ENCODE measurements around the gene SDHAF1.
"Not testable (repeated sequence)": the region's sequence is repeated elsewhere in the genome, so short reads cannot be mapped to it uniquely, and the experiment has no call there.

The SDHAF1 gene

DNA sequence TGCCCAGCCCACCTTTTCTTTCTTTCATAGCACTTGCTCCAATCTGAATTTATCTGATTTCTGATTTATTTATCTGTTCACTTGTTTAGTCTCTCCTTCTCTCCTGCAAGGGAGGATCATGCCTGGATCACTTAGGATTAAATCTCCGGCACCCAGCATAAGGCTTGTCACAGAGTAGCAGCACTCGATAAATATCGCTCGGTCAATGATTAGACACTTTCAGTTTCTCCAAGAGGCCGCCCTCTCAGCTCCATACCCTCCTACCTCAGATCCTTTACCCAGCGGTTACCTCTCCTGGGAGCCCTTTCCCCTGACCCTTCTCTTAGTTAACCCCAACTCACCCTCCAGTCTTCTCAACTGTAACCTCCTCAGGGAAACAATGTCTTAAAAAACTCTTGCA, 36.3 kb downstream of the SDHAF1 start:
- H3K36me3 ChIP-seq, result peaks cover 33% of the 10 kb centered on the region
- peaks cover 5% of the 10 kb centered on the region; the same call in 1 of the 2 replicates for H3K4me1 ChIP-seq
- no peaks in the 10 kb centered on the region for H3K9me3 ChIP-seq
- no peak overlapping the region for H3K4me2 ChIP-seq
- H3K27me3 ChIP-seq, result no peaks in the 10 kb centered on the region
- H4K20me1 ChIP-seq, result no peaks in the 10 kb centered on the region
- H3K9ac ChIP-seq, result no peak overlapping the region
- H3K4me3 ChIP-seq, result no peak overlapping the region
- H3K27ac ChIP-seq, result no peak overlapping the region
- TF ChIP-seq Cebpa-rat (IDR thresholded peaks at IDR 0.05), result no peak

DNA sequence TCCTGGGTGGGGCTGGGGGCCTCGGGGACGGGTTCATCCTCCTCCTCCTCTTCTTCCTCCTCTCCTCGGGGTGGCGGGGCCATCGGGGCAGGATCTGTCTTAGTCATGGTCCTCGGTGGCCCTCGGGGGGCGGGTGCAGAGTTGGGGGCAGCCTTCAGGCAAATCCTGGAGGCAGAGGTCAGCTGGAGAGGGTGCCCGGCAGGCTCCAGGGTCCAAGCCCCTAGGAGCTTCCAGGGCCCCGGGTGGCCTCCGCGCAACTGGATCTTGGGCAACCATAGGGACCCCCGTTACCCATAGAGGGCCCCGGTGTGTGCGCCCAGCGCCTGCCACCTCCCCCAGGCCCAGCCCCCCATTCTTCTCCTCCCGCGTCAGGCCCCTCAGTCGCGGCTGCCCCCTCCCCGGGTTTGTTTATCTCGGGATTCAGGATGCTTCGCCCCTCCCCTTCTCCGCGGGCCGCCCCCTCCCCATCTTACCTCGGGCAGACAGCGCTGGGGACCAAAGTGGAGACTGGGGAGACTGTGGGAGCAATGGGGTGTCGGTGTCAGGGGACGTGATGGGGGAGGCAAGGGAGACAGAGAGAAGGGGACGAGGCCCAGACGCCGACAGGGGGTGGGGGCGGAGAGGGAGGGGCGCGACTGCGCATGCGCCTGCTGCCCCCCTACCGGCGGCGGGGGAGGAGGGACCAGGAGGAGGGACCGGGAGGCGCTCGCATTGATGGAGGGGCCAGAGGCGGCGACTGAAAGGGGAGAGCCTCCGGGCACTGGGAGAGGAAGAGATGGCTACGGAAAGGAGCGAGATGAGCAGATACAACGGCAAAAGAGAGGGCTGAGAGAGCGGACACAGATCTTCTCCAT, 37.5 kb downstream of the SDHAF1 start, which contains the start of gene CLIP3:
Gene CLIP3, minus strand, starts transcription at position 623 of the 854 bp plus-strand sequence. Its CDS starts 516 bp downstream, at position 107.
- no peak within 1 kb of the TSS for H3K27ac ChIP-seq
- peak within 1 kb of the TSS; percentile 62 for H3K4me3 ChIP-seq
- H3K4me1 ChIP-seq, result peaks cover 14% of the 10 kb centered on the region
- peak within 1 kb of the TSS; percentile 71 for H3K4me2 ChIP-seq
- no peak for TF ChIP-seq Cebpa-rat (IDR thresholded peaks at IDR 0.05)
- no peaks in the 10 kb centered on the region for H4K20me1 ChIP-seq
- no peaks in the 10 kb centered on the region for H3K9me3 ChIP-seq
- peaks cover 23% of the 10 kb centered on the region for H3K36me3 ChIP-seq
- H3K27me3 ChIP-seq, result no peaks in the 10 kb centered on the region
- H3K9ac ChIP-seq, result peak within 1 kb of the TSS; percentile 24; the same call in 1 of the 2 replicates

DNA sequence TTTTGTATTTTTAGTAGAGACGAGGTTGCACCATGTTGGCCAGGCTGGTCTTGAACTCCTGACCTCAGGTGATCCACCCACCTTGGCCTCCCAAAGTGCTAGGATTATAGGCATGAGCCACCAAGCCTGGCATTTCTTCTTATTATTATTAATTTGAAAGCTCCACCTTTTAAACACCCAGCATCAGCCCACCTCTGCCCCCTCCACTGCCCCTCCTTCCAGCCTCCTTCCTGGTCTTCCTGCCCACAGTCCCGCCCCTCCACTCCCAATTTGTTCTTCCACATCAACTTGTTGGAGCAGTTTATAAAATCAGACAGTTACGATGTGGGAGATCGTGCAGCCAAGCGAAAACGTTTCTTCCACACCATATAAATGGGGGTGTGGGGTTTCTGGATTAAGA, 45.5 kb downstream of the SDHAF1 start:
- no peak for TF ChIP-seq Cebpa-rat (IDR thresholded peaks at IDR 0.05)
- no peak overlapping the region for H3K9ac ChIP-seq
- peaks cover 24% of the 10 kb centered on the region; the same call in 1 of the 2 replicates for H3K36me3 ChIP-seq
- peaks cover 19% of the 10 kb centered on the region for H3K4me1 ChIP-seq
- H3K9me3 ChIP-seq, result no peaks in the 10 kb centered on the region
- no peaks in the 10 kb centered on the region for H4K20me1 ChIP-seq
- no peak overlapping the region for H3K4me3 ChIP-seq
- no peaks in the 10 kb centered on the region for H3K27me3 ChIP-seq
- H3K4me2 ChIP-seq, result no peak overlapping the region
- H3K27ac ChIP-seq, result no peak overlapping the region

DNA sequence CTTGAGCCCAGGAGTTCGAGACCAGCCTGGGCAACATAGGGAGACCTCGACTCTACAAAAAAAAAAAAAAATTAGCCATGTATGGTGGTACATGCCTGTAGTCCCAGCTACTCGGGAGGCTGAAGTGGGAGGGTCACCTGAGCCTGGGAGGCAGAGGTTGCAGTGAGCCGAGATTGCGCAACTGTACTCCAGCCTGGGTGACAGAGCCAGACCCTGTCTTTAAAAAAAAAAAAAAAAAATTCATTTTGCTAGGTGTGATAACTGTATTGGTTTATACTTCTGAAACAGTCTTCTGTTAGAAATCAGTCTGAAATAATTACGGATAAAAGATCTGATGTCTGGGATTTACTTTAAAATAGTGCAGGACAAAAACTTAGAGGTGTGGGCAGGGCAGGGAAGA, 46.1 kb downstream of the SDHAF1 start:
- H3K4me3 ChIP-seq, H3K4me2 ChIP-seq, H3K27ac ChIP-seq, H3K9me3 ChIP-seq, H4K20me1 ChIP-seq, H3K27me3 ChIP-seq, H3K9ac ChIP-seq: not testable (repeated sequence)
- peaks cover 29% of the 10 kb centered on the region; the same call in 1 of the 2 replicates for H3K36me3 ChIP-seq
- peak; percentile 88 for TF ChIP-seq Cebpa-rat (IDR thresholded peaks at IDR 0.05)
- peaks cover 19% of the 10 kb centered on the region for H3K4me1 ChIP-seq

DNA sequence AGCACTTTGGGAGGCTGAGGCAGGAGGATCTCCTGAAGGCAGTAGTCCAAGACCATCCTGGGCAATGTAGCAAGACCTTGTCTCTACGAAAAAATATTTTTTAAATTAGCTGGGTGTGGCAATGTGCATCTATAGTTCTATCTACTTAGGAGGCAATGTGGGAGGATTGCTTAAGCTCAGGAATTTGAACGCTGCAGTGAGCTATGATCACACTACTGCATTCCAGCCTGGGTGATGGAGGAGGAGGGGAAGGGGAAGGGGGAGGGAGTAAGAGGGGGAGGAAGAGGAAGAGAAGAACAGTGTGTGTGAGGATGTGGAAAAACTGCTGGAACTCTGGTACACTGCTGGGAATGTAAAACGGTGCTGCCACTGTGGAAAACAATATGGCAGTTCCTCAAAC, 46.8 kb downstream of the SDHAF1 start:
- no peak overlapping the region for H3K27ac ChIP-seq
- H3K36me3 ChIP-seq, result peaks cover 31% of the 10 kb centered on the region; the same call in 1 of the 2 replicates
- H3K4me2 ChIP-seq, result no peak overlapping the region
- H4K20me1 ChIP-seq, result no peaks in the 10 kb centered on the region
- no peak for TF ChIP-seq Cebpa-rat (IDR thresholded peaks at IDR 0.05)
- no peak overlapping the region for H3K9ac ChIP-seq
- H3K4me1 ChIP-seq, result peaks cover 16% of the 10 kb centered on the region
- no peaks in the 10 kb centered on the region for H3K27me3 ChIP-seq
- H3K9me3 ChIP-seq, result no peaks in the 10 kb centered on the region
- no peak overlapping the region for H3K4me3 ChIP-seq

DNA sequence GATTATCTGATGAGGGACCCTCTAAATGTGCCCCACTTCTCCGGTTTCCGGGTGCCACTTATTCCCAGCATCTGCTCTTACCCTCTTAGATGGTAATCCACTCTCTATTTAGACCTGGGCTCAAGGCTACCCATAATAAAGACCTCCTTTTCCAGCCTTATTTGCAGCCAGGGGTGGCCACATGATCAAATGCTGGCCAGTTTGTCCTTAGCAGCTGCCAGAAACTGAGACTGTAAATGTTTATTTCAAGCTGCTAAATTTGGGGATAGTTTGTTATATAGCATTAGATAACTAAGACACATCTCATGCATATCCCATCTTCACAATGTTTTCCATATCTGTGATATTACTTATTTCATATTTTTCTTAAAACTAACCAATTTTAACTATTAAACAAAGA, 49.0 kb downstream of the SDHAF1 start:
- Histone ChIP-seq H3K9ac (no peak overlapping the region), H3K27me3 (no peaks in the 10 kb centered on the region), H3K4me2 (no peak overlapping the region), H3K9me3 (no peaks in the 10 kb centered on the region), H3K27ac (no peak overlapping the region), H3K4me3 (no peak overlapping the region), H3K36me3 (peaks cover 32% of the 10 kb centered on the region; the same call in 1 of the 2 replicates), H4K20me1 (no peaks in the 10 kb centered on the region), H3K4me1 (no peaks in the 10 kb centered on the region)
- TF ChIP-seq Cebpa-rat (IDR thresholded peaks at IDR 0.05), result no peak

Data from BLaER1 (cell line).